WTC11 (cell line): ENCODE results near the gene CD4. TPM values are rescaled to one million over a fixed set of nuclear protein-coding genes. Genes with fewer than 3 reads are reported as not detected.

Experiments
- ATAC-seq: fragments of 200-7000 bp; cut with Tn5 transposase; 2 replicates; pipeline ENCODE4 v1.10.0; 2021; ENCODE audit warnings: mild to moderate bottlenecking, moderate library complexity
- CTCF ChIA-PET: fragments of 300-600 bp; sonication (Branson Sonifier 250); formaldehyde crosslinking; loops from one replicate; lab custom pipeline; 2021; ENCODE audit warnings: antibody characterized with exemption; lab: Charles Lee
- POLR2A ChIA-PET: fragments of 350-600 bp; sonication (Branson Sonifier 250); formaldehyde crosslinking; loops from one replicate; lab custom pipeline; 2021; ENCODE audit warnings: antibody characterized with exemption; lab: Charles Lee
- DNase-seq: peaks from one replicate; pipeline ENCODE4 v3.0.0; 2021; ENCODE audit warnings: low spot score
- H3K27ac Mint-ChIP-seq: 2 replicates; pipeline ENCODE4 v1.8.0; 2021; ENCODE audit warnings: mixed read lengths
- H3K27me3 Mint-ChIP-seq: 2 replicates; pipeline ENCODE4 v1.8.0; 2021; ENCODE audit warnings: low read depth, mild to moderate bottlenecking, moderate library complexity, mixed read lengths
- H3K36me3 Mint-ChIP-seq: 2 replicates; pipeline ENCODE4 v1.8.0; 2021; ENCODE audit warnings: mixed read lengths
- H3K4me1 Mint-ChIP-seq: 2 replicates; pipeline ENCODE4 v1.8.0; 2022; ENCODE audit warnings: mixed read lengths
- H3K4me3 Mint-ChIP-seq: 2 replicates; pipeline ENCODE4 v1.8.0; 2021; ENCODE audit warnings: mild to moderate bottlenecking, moderate library complexity, mixed read lengths
- H3K9me3 Mint-ChIP-seq: 2 replicates; pipeline ENCODE4 v1.8.0; 2021; ENCODE audit warnings: mixed read lengths
- FOXJ3 ChIP-seq: sonication (generic); formaldehyde crosslinking; IDR thresholded peaks from 2 replicates; pipeline ENCODE4 v1.9.0; 2021; ENCODE audit warnings: missing genetic modification reagents, mild to moderate bottlenecking, borderline replicate concordance
- GABPB1 ChIP-seq: sonication (generic); formaldehyde crosslinking; IDR thresholded peaks from 2 replicates; pipeline ENCODE4 v1.8.1; 2023; ENCODE audit warnings: mild to moderate bottlenecking, missing genetic modification reagents
- GRHL2 ChIP-seq: fragments of 250-450 bp; sonication (Bioruptor Pico); IDR thresholded peaks from 2 replicates; pipeline ENCODE4 v1.8.0; 2022; ENCODE audit warnings: mild to moderate bottlenecking, moderate library complexity; ENCODE audit not compliant: insufficient replicate concordance, severe bottlenecking
- HMGA2 ChIP-seq: fragments of 250-450 bp; sonication (Bioruptor Pico); IDR thresholded peaks from 2 replicates; pipeline ENCODE4 v1.4.0; 2021; ENCODE audit warnings: mild to moderate bottlenecking, moderate library complexity
- HMGXB4 ChIP-seq: sonication (generic); formaldehyde crosslinking; IDR thresholded peaks from 2 replicates; pipeline ENCODE4 v1.8.1; 2023; ENCODE audit warnings: mild to moderate bottlenecking, moderate library complexity, missing genetic modification reagents
- JAZF1 ChIP-seq: fragments of 250-450 bp; sonication (Bioruptor Pico); IDR thresholded peaks from 2 replicates; pipeline ENCODE4 v1.9.0; 2021; ENCODE audit warnings: moderate library complexity, mild to moderate bottlenecking, inconsistent platforms
- MAX ChIP-seq: sonication (generic); formaldehyde crosslinking; IDR thresholded peaks from 2 replicates; pipeline ENCODE4 v1.8.0; 2022; ENCODE audit warnings: mild to moderate bottlenecking, missing genetic modification reagents
- RORB ChIP-seq: fragments of 250-450 bp; sonication (Bioruptor Pico); IDR thresholded peaks from 2 replicates; pipeline ENCODE4 v1.9.0; 2021; ENCODE audit warnings: mild to moderate bottlenecking
- SMAD3 ChIP-seq: sonication (generic); formaldehyde crosslinking; IDR thresholded peaks from 2 replicates; pipeline ENCODE4 v1.8.0; 2022; ENCODE audit warnings: missing genetic modification reagents, mild to moderate bottlenecking, borderline replicate concordance
- STAT6 ChIP-seq: sonication (generic); formaldehyde crosslinking; conservative IDR thresholded peaks from 2 replicates; pipeline ENCODE4 v1.8.1; 2023; ENCODE audit warnings: mild to moderate bottlenecking, low read depth, missing genetic modification reagents, moderate library complexity
- ZNF263 ChIP-seq: sonication (generic); formaldehyde crosslinking; IDR thresholded peaks from 2 replicates; pipeline ENCODE4 v1.8.1; 2022; ENCODE audit warnings: low read depth, mild to moderate bottlenecking, moderate library complexity, missing genetic modification reagents
- total RNA-seq: library from RNA; stranded (reverse); gene quantifications from 3 replicates; pipeline ENCODE4 v1.2.3, GENCODE V29; 2021
- TF ChIP-seq, protein P1 (sequence below): sonication (generic); formaldehyde crosslinking; IDR thresholded peaks from 2 replicates; pipeline ENCODE4 v1.8.1; 2023; ENCODE audit warnings: mild to moderate bottlenecking, missing genetic modification reagents, moderate library complexity
- TF ChIP-seq, protein P2 (sequence below): fragments of 250-450 bp; sonication (Bioruptor Pico); IDR thresholded peaks from 2 replicates; pipeline ENCODE4 v1.8.0; 2021; ENCODE audit warnings: mild to moderate bottlenecking
- TF ChIP-seq, protein P3 (sequence below): sonication (generic); formaldehyde crosslinking; IDR thresholded peaks from 2 replicates; pipeline ENCODE4 v1.8.1; 2022; ENCODE audit warnings: low read depth, mild to moderate bottlenecking, moderate library complexity, missing genetic modification reagents, borderline replicate concordance

Gene CD4
- total RNA-seq, 1 experiment from 2014 or later: 2.5 TPM

DNA sequence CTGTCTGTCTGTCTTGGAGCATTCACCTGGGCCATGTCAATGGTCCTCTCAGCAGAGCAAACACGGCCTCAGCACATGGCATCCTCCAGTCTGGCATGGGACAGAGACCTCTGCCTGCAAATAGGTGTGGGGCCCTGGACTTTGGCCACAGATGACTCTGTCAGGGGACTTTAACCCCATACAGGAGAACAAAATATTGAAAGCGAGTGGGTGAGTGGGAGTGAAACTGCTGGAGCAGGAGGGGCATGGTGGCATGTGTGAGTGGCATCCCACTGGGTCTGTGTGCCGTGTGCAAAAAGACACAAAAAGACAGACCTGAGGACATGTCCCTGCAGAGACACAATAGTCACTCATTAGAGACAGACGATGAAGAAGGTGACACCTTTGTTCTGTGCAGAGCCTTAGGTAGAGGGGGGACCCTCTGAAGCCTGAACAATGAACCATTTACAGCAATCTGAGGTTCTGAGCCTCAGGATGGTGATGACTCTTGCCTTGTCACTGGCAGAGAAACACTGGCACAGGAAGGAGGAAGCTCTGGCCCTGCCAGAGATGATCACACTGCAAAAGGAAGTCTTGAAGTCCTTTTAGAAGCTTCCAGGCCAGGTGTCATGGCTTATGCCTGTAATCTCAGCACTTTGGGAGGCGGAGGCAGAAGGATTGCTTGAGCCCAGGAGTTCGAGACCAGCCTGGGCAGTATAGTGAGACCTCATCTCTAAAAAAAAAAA lies 9.5 kb upstream of the CD4 start:
- no peaks in the 10 kb centered on the region for H3K36me3 Mint-ChIP-seq
- ChIA-PET CTCF (interaction anchor here (0.6 to 3.8 kb wide), 10 partner anchors 13 to 93 kb away, joined by 3 to 88 read pairs (median 6); partner anchors contain the start of genes COPS7A, GPR162, MLF2 and PTMS), POLR2A (interaction anchor here (0.6 to 1.7 kb wide), 4 partner anchors 11 to 210 kb away, joined by 3 to 4 read pairs (median 4); partner anchors contain the start of gene PTMS)
- ATAC-seq (no peak), DNase-seq (no peak)
- TF ChIP-seq GABPB1 (CRISPR knock-in tag): no peak
- TF ChIP-seq MAX (CRISPR knock-in tag): 0 out of 2 replicates have a peak, but pooled peaks have one; percentile 17
- TF ChIP-seq HMGXB4 (CRISPR knock-in tag): no peak
- no peak overlapping the region for H3K4me3 Mint-ChIP-seq
- H3K27ac Mint-ChIP-seq: peak overlapping the region; percentile 41; the same call in 1 of the 2 replicates
- no peaks in the 10 kb centered on the region for H3K9me3 Mint-ChIP-seq
- H3K27me3 Mint-ChIP-seq: peaks cover 34% of the 10 kb centered on the region
- peaks cover 22% of the 10 kb centered on the region for H3K4me1 Mint-ChIP-seq

GRCh38 chr12:6780573-6780972 lies 8.8 kb upstream of the CD4 start:
- DNase-seq (no peak), ATAC-seq (no peak)
- no peaks in the 10 kb centered on the region for H3K9me3 Mint-ChIP-seq
- peaks cover 21% of the 10 kb centered on the region for H3K4me1 Mint-ChIP-seq
- no peaks in the 10 kb centered on the region for H3K36me3 Mint-ChIP-seq
- ChIA-PET POLR2A (interaction anchor here (0.6 to 1.7 kb wide), 2 partner anchors 45 to 90 kb away, joined by 4 read pairs; no protein-coding TSS in a partner anchor), CTCF (interaction anchor here (0.8 to 3.5 kb wide), 6 partner anchors 9 to 92 kb away, joined by 3 to 28 read pairs (median 4); partner anchors contain the start of genes MLF2, PTMS and SPSB2)
- H3K27ac Mint-ChIP-seq: no peak overlapping the region
- H3K4me3 Mint-ChIP-seq: no peak overlapping the region
- TF ChIP-seq, protein P1, sequence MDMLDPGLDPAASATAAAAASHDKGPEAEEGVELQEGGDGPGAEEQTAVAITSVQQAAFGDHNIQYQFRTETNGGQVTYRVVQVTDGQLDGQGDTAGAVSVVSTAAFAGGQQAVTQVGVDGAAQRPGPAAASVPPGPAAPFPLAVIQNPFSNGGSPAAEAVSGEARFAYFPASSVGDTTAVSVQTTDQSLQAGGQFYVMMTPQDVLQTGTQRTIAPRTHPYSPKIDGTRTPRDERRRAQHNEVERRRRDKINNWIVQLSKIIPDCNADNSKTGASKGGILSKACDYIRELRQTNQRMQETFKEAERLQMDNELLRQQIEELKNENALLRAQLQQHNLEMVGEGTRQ: no peak
- TF ChIP-seq FOXJ3 (CRISPR knock-in tag): no peak
- TF ChIP-seq, protein P2, sequence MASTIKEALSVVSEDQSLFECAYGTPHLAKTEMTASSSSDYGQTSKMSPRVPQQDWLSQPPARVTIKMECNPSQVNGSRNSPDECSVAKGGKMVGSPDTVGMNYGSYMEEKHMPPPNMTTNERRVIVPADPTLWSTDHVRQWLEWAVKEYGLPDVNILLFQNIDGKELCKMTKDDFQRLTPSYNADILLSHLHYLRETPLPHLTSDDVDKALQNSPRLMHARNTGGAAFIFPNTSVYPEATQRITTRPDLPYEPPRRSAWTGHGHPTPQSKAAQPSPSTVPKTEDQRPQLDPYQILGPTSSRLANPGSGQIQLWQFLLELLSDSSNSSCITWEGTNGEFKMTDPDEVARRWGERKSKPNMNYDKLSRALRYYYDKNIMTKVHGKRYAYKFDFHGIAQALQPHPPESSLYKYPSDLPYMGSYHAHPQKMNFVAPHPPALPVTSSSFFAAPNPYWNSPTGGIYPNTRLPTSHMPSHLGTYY (CRISPR knock-in tag): no peak
- no peak for TF ChIP-seq STAT6 (CRISPR knock-in tag)
- TF ChIP-seq RORB (CRISPR knock-in tag): no peak
- TF ChIP-seq, protein P3, sequence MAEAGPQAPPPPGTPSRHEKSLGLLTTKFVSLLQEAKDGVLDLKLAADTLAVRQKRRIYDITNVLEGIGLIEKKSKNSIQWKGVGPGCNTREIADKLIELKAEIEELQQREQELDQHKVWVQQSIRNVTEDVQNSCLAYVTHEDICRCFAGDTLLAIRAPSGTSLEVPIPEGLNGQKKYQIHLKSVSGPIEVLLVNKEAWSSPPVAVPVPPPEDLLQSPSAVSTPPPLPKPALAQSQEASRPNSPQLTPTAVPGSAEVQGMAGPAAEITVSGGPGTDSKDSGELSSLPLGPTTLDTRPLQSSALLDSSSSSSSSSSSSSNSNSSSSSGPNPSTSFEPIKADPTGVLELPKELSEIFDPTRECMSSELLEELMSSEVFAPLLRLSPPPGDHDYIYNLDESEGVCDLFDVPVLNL (CRISPR knock-in tag): no peak
- no peak for TF ChIP-seq JAZF1
- TF ChIP-seq SMAD3 (CRISPR knock-in tag): no peak
- TF ChIP-seq MAX (CRISPR knock-in tag): no peak
- TF ChIP-seq GRHL2 (CRISPR knock-in tag): no peak
- no peak for TF ChIP-seq ZNF263
- TF ChIP-seq HMGA2 (CRISPR knock-in tag): no peak
- peaks cover 27% of the 10 kb centered on the region for H3K27me3 Mint-ChIP-seq
